Skeletal muscle tissue (tissue), 4 donors: ENCODE measurements around the gene GINS1. TPM values are rescaled to one million over a fixed set of nuclear protein-coding genes. Genes with fewer than 3 reads are reported as not detected.

Experiments used
- H3K27ac ChIP-seq: one replicate; pipeline ENCODE4 v1.7.0; 2013; ENCODE audit warnings: mild to moderate bottlenecking, low read depth, low read length, inconsistent platforms
- H3K27me3 ChIP-seq, 3 donors: one replicate each; pipeline ENCODE4 v1.7.0; 2013; ENCODE audit warnings: low read length in 3 of 3; ENCODE audit not compliant: control insufficient read depth in 3 of 3, insufficient read depth in 3 of 3
- H3K36me3 ChIP-seq, 3 donors: one replicate each; pipeline ENCODE4 v1.7.0; 2013; ENCODE audit warnings: low read length in 3 of 3; ENCODE audit not compliant: control insufficient read depth in 3 of 3, insufficient read depth in 3 of 3
- H3K4me1 ChIP-seq, 3 donors: one replicate each; pipeline ENCODE4 v1.7.0; 2013; ENCODE audit warnings: low read length in 3 of 3, mild to moderate bottlenecking in 3 of 3; ENCODE audit not compliant: control insufficient read depth in 3 of 3, insufficient read depth in 3 of 3
- H3K4me3 ChIP-seq, 3 donors: one replicate each; pipeline ENCODE4 v1.7.0; 2013; ENCODE audit warnings: low read length in 3 of 3
- H3K9ac ChIP-seq, 3 donors: one replicate each; pipeline ENCODE4 v1.7.0; 2013; ENCODE audit warnings: low read length in 3 of 3, mild to moderate bottlenecking in 3 of 3, moderate library complexity in 2 of 3, low read depth in 1 of 3
- H3K9me3 ChIP-seq, 3 donors: one replicate each; pipeline ENCODE4 v1.7.0; 2013; ENCODE audit warnings: low read length in 3 of 3; ENCODE audit not compliant: control insufficient read depth in 3 of 3
- total RNA-seq: library from RNA; depleted of rRNA; stranded (reverse); fragments of >200 nt; gene quantifications from one replicate; pipeline ENCODE4 v1.2.3, GENCODE V29; 2014
- donor health status: Osteomylitis.

The GINS1 gene
- total RNA-seq, 1 donor from 2014 or later, result 4.2 TPM

GRCh38 chr20:25461786-25462545 lies 54.5 kb downstream of the GINS1 start:
- Histone ChIP-seq H3K4me3 (no peak overlapping the region), H3K9me3 (no peaks in the 10 kb centered on the region), H3K27me3 (no peaks in the 10 kb centered on the region), H3K4me1 (peaks cover 3 to 13% (median 9%) of the 10 kb centered on the region in 3 donors), H3K9ac (no peak overlapping the region), H3K36me3 (peaks cover 0 to 7% (median 4%) of the 10 kb centered on the region in 3 donors), H3K27ac (peak overlapping the region; percentile 20)

GRCh38 chr20:25464501-25465242 lies 57.2 kb downstream of the GINS1 start:
- Histone ChIP-seq H3K4me1 (peaks cover 3 to 10% (median 9%) of the 10 kb centered on the region in 3 donors), H3K36me3 (peaks cover 0 to 9% (median 5%) of the 10 kb centered on the region in 3 donors), H3K4me3 (no peak overlapping the region), H3K27ac (no peak overlapping the region), H3K9me3 (no peaks in the 10 kb centered on the region), H3K9ac (no peak overlapping the region), H3K27me3 (no peaks in the 10 kb centered on the region)

GRCh38 chr20:25465243-25466135 lies 58.0 kb downstream of the GINS1 start:
- Histone ChIP-seq H3K27ac (peak overlapping the region; percentile 13), H3K9ac (no peak overlapping the region), H3K4me3 (no peak overlapping the region), H3K4me1 (peaks cover 3 to 10% (median 9%) of the 10 kb centered on the region in 3 donors), H3K36me3 (peaks cover 0 to 9% (median 5%) of the 10 kb centered on the region in 3 donors), H3K27me3 (no peaks in the 10 kb centered on the region), H3K9me3 (no peaks in the 10 kb centered on the region)

GRCh38 chr20:25466846-25467245 lies 59.4 kb downstream of the GINS1 start:
- Histone ChIP-seq H3K27me3 (no peaks in the 10 kb centered on the region), H3K9ac (no peak overlapping the region), H3K4me3 (no peak overlapping the region), H3K4me1 (peaks cover 3 to 9% (median 7%) of the 10 kb centered on the region in 3 donors), H3K27ac (no peak overlapping the region), H3K36me3 (peaks cover 0 to 9% (median 2%) of the 10 kb centered on the region in 3 donors), H3K9me3 (no peaks in the 10 kb centered on the region)

GRCh38 chr20:25467441-25467840 lies 60.0 kb downstream of the GINS1 start:
- no peak overlapping the region for H3K4me3 ChIP-seq

GRCh38 chr20:25468126-25469075 lies 60.9 kb downstream of the GINS1 start:
- H3K9me3 ChIP-seq, result no peaks in the 10 kb centered on the region
- no peak overlapping the region for H3K4me3 ChIP-seq
- H3K4me1 ChIP-seq, result peaks cover 3 to 9% (median 7%) of the 10 kb centered on the region in 3 donors
- H3K9ac ChIP-seq, result no peak overlapping the region
- H3K36me3 ChIP-seq, result peaks cover 0 to 6% (median 2%) of the 10 kb centered on the region in 3 donors
- no peak overlapping the region for H3K27ac ChIP-seq
- H3K27me3 ChIP-seq, result no peaks in the 10 kb centered on the region

More at GRCh38 chr20:25467441-25467840, 60.0 kb downstream of the GINS1 start:
- no peaks in the 10 kb centered on the region for H3K9me3 ChIP-seq
- no peaks in the 10 kb centered on the region for H3K27me3 ChIP-seq
- peaks cover 3 to 9% (median 7%) of the 10 kb centered on the region in 3 donors for H3K4me1 ChIP-seq
- H3K36me3 ChIP-seq, result peaks cover 0 to 8% (median 2%) of the 10 kb centered on the region in 3 donors
- no peak overlapping the region for H3K27ac ChIP-seq
- no peak overlapping the region for H3K9ac ChIP-seq

GRCh38 chr20:25469558-25469957 lies 62.1 kb downstream of the GINS1 start:
- H3K4me1 ChIP-seq, result peaks cover 3 to 8% (median 6%) of the 10 kb centered on the region in 3 donors
- no peak overlapping the region for H3K9ac ChIP-seq
- H3K27me3 ChIP-seq, result no peaks in the 10 kb centered on the region
- H3K4me3 ChIP-seq, result no peak overlapping the region
- no peaks in the 10 kb centered on the region for H3K9me3 ChIP-seq
- peaks cover 0 to 4% (median 2%) of the 10 kb centered on the region in 3 donors for H3K36me3 ChIP-seq
- H3K27ac ChIP-seq, result no peak overlapping the region

GRCh38 chr20:25470045-25470444 lies 62.6 kb downstream of the GINS1 start:
- no peaks in the 10 kb centered on the region for H3K9me3 ChIP-seq
- H3K36me3 ChIP-seq, result peaks cover 0 to 4% (median 2%) of the 10 kb centered on the region in 3 donors
- peaks cover 3 to 4% (median 3%) of the 10 kb centered on the region in 3 donors for H3K4me1 ChIP-seq
- no peaks in the 10 kb centered on the region for H3K27me3 ChIP-seq
- H3K4me3 ChIP-seq, result no peak overlapping the region
- no peak overlapping the region for H3K9ac ChIP-seq
- H3K27ac ChIP-seq, result no peak overlapping the region

- Histone ChIP-seq H3K36me3 (peaks cover 0 to 4% (median 2%) of the 10 kb centered on the region in 3 donors), H3K27ac (no peak overlapping the region), H3K9ac (no peak overlapping the region), H3K27me3 (no peaks in the 10 kb centered on the region), H3K4me1 (no peaks in the 10 kb centered on the region), H3K9me3 (no peaks in the 10 kb centered on the region), H3K4me3 (no peak overlapping the region)
Measured at GRCh38 chr20:25471020-25471419, 63.5 kb downstream of the GINS1 start.
